SK-N-SH (cell line): Measurements from ENCODE around the gene LRRC57. TPM values are rescaled to one million over a fixed set of nuclear protein-coding genes. Genes with fewer than 3 reads are reported as not detected.

Experiments
- CTCF ChIA-PET: fragments of 300-600, 350-600 bp; formaldehyde crosslinking; extraction: SDS; loops from one replicate; lab custom pipeline; 2021; lab: Yijun Ruan, JAX
- POLR2A ChIA-PET: fragments of 350-600 bp; sonication (Branson Sonifier 250); formaldehyde crosslinking; extraction: SDS; loops from one replicate; lab custom pipeline; 2020; ENCODE audit warnings: antibody characterized with exemption, inconsistent platforms; lab: Yijun Ruan, JAX
- DNase-seq: peaks from one replicate; pipeline ENCODE4 v3.0.0; 2012
- H2AFZ ChIP-seq: fragments of 200-600 bp; sonication (generic); 2 replicates; pipeline ENCODE4 v1.8.1; 2016; ENCODE audit warnings: antibody characterized with exemption, mild to moderate bottlenecking, low read depth
- H3F3A ChIP-seq: fragments of 200-600 bp; sonication (generic); replicated peaks from 2 replicates; pipeline ENCODE3; 2016; ENCODE audit warnings: antibody characterized with exemption, mild to moderate bottlenecking; ENCODE audit not compliant: insufficient read depth
- H3K27ac ChIP-seq, 2 experiments: fragments of 200-500 bp in 1 of 2; fragments of 200-600 bp in 1 of 2; sonication (Bioruptor generic) in 1 of 2; sonication (generic), shearing (Covaris generic) in 1 of 2; 2 replicates each; pipeline versions ENCODE4 v1.5.1 to v1.6.1; 2014 to 2016; ENCODE audit warnings: low read depth in 2 of 2, inconsistent platforms in 1 of 2, low read length in 1 of 2, mild to moderate bottlenecking in 1 of 2, mixed read lengths in 1 of 2
- H3K27me3 ChIP-seq: fragments of 200-600 bp; sonication (generic), shearing (Covaris generic); 2 replicates; pipeline ENCODE4 v1.6.1; 2016; ENCODE audit warnings: mixed run types; ENCODE audit not compliant: insufficient read depth
- H3K36me3 ChIP-seq, 2 experiments: fragments of 200-500 bp in 1 of 2; fragments of 200-600 bp in 1 of 2; sonication (Bioruptor generic) in 1 of 2; sonication (generic) in 1 of 2; replicated peaks in 1 of 2; 2 replicates each; pipeline versions ENCODE3 to v1.5.1; 2014 to 2016; ENCODE audit warnings: low read length in 1 of 2, mild to moderate bottlenecking in 1 of 2; ENCODE audit not compliant: insufficient read depth in 2 of 2, control insufficient read depth in 1 of 2
- H3K4me1 ChIP-seq, 2 experiments: fragments of 200-500 bp in 1 of 2; fragments of 200-600 bp in 1 of 2; sonication (Bioruptor generic) in 1 of 2; sonication (generic), shearing (Covaris generic) in 1 of 2; 2 replicates each; pipeline versions ENCODE4 v1.5.1 to v1.6.1; 2014 to 2016; ENCODE audit warnings: low read depth in 1 of 2, low read length in 1 of 2, mixed run types in 1 of 2; ENCODE audit not compliant: insufficient read depth in 2 of 2, control insufficient read depth in 1 of 2
- H3K4me2 ChIP-seq: fragments of 200-600 bp; sonication (generic), shearing (Covaris generic); 2 replicates; pipeline ENCODE4 v1.6.1; 2017; ENCODE audit warnings: mixed run types
- H3K4me3 ChIP-seq, 2 experiments: fragments of 200-500 bp in 1 of 2; fragments of 200-600 bp in 1 of 2; sonication (Bioruptor generic) in 1 of 2; sonication (generic), shearing (Covaris generic) in 1 of 2; 2 replicates each; pipeline versions ENCODE4 v1.5.1 to v1.8.1; 2014 to 2016; ENCODE audit warnings: low read depth in 2 of 2, inconsistent platforms in 1 of 2, low read length in 1 of 2, mild to moderate bottlenecking in 1 of 2, mixed read lengths in 1 of 2, moderate library complexity in 1 of 2
- H3K79me2 ChIP-seq: fragments of 200-600 bp; sonication (generic); 2 replicates; pipeline ENCODE4 v1.8.1; 2017; ENCODE audit warnings: mild to moderate bottlenecking; ENCODE audit not compliant: insufficient read depth
- H3K9ac ChIP-seq: fragments of 200-600 bp; sonication (generic); 2 replicates; pipeline ENCODE4 v1.6.1; 2017; ENCODE audit warnings: mixed run types
- H3K9me2 ChIP-seq: fragments of 200-600 bp; sonication (generic); 2 replicates; pipeline ENCODE4 v1.6.1; 2017; ENCODE audit warnings: mixed run types
- H3K9me3 ChIP-seq: fragments of 200-600 bp; sonication (generic); 2 replicates; pipeline ENCODE4 v1.6.1; 2017; ENCODE audit warnings: mixed run types, mild to moderate bottlenecking, moderate library complexity
- H4K20me1 ChIP-seq: fragments of 200-600 bp; sonication (generic); 2 replicates; pipeline ENCODE4 v1.6.1; 2017; ENCODE audit warnings: mild to moderate bottlenecking, mixed run types; ENCODE audit not compliant: insufficient read depth
- CHD2 ChIP-seq: fragments of 150-350 bp; IDR thresholded peaks from 2 replicates; pipeline ENCODE4 v1.6.1; 2018; ENCODE audit warnings: low read length; ENCODE audit not compliant: partially characterized antibody
- ELF1 ChIP-seq: IDR thresholded peaks from 2 replicates; pipeline ENCODE4 v1.4.0; 2012
- EZH2phosphoT487 ChIP-seq: fragments of 200-600 bp; sonication (generic); IDR thresholded peaks from 2 replicates; pipeline ENCODE4 v1.6.1; 2017; ENCODE audit warnings: low read depth, mixed run types, mild to moderate bottlenecking, antibody characterized with exemption, moderate library complexity, borderline replicate concordance
- FOXM1 ChIP-seq: IDR thresholded peaks from 2 replicates; pipeline ENCODE4 v1.4.0; 2012; ENCODE audit warnings: low read depth, mild to moderate bottlenecking
- GATA2 ChIP-seq: sonication (generic); formaldehyde crosslinking; IDR thresholded peaks from 2 replicates; pipeline ENCODE4 v1.5.0; 2020; ENCODE audit warnings: mild to moderate bottlenecking, missing genetic modification reagents
- JUND ChIP-seq: IDR thresholded peaks from 2 replicates; pipeline ENCODE4 v1.4.0; 2012
- MEF2A ChIP-seq: IDR thresholded peaks from 2 replicates; pipeline ENCODE4 v1.4.0; 2012; ENCODE audit warnings: low read depth, borderline replicate concordance
- MXI1 ChIP-seq: IDR thresholded peaks from 2 replicates; pipeline ENCODE4 v1.6.1; 2012; ENCODE audit warnings: mild to moderate bottlenecking, low read depth, low read length, improper control_type of control experiment
- NRF1 ChIP-seq: IDR thresholded peaks from 2 replicates; pipeline ENCODE4 v1.6.1; 2012; ENCODE audit warnings: low read depth, mild to moderate bottlenecking, low read length
- POLR2AphosphoS5 ChIP-seq: IDR thresholded peaks from 2 replicates; pipeline ENCODE4 v1.6.1; 2012; ENCODE audit warnings: low read depth, low read length
- RAD21 ChIP-seq: IDR thresholded peaks from 2 replicates; pipeline ENCODE4 v1.6.1; 2012; ENCODE audit warnings: mild to moderate bottlenecking, low read length
- RFX5 ChIP-seq: IDR thresholded peaks from 2 replicates; pipeline ENCODE4 v1.6.1; 2012; ENCODE audit warnings: mild to moderate bottlenecking, improper control_type of control experiment, low read length
- SIN3A ChIP-seq: IDR thresholded peaks from 2 replicates; pipeline ENCODE4 v1.6.1; 2012; ENCODE audit warnings: low read depth, mild to moderate bottlenecking, low read length, moderate library complexity, borderline replicate concordance
- TAF1 ChIP-seq: IDR thresholded peaks from 2 replicates; pipeline ENCODE4 v1.6.1; 2012; ENCODE audit warnings: low read depth, mild to moderate bottlenecking, low read length, moderate library complexity, borderline replicate concordance
- YY1 ChIP-seq: IDR thresholded peaks from 2 replicates; pipeline ENCODE4 v1.4.0; 2012; ENCODE audit warnings: low read depth, mild to moderate bottlenecking
- WGBS: methylation state at CpG from one replicate; pipeline ENCODE4 v1.1.6; 2017; ENCODE audit warnings: low lambda C conversion rate; 5-methylcytosine and 5-hydroxymethylcytosine counted together
- polyA plus RNA-seq, 3 experiments: library from polyadenylated mRNA; depleted of rRNA; stranded (reverse); fragments of >200 nt; gene quantifications; 2 replicates each; pipeline ENCODE4 v1.2.3, GENCODE V29; 2012
- TF ChIP-seq, protein P1 (sequence below): IDR thresholded peaks from 2 replicates; pipeline ENCODE4; 2012
- TF ChIP-seq, protein P2 (sequence below): IDR thresholded peaks from 2 replicates; pipeline ENCODE4 v1.4.0; 2012; ENCODE audit warnings: low read depth, borderline replicate concordance
- TF ChIP-seq, protein P3 (sequence below): IDR thresholded peaks from 2 replicates; pipeline ENCODE4 v1.4.0; 2012; ENCODE audit warnings: low read depth
- TF ChIP-seq, protein P4 (sequence below): IDR thresholded peaks from 2 replicates; pipeline ENCODE4 v1.6.1; 2012; ENCODE audit warnings: mild to moderate bottlenecking, low read depth, low read length, moderate library complexity
- TF ChIP-seq, protein P5 (sequence below): fragments of 150-350 bp; IDR thresholded peaks from 2 replicates; pipeline ENCODE4 v1.6.1; 2016; ENCODE audit warnings: mild to moderate bottlenecking, low read depth, low read length
- TF ChIP-seq, protein P6 (sequence below): fragments of 150-350 bp; IDR thresholded peaks from 2 replicates; pipeline ENCODE4 v1.6.1; 2017; ENCODE audit warnings: antibody characterized with exemption, low read length, low read depth, borderline replicate concordance

The LRRC57 gene
- polyA plus RNA-seq, 1 of the 3 experiments (the other 2 are of a cell fraction), result 6.4 TPM

DNA sequence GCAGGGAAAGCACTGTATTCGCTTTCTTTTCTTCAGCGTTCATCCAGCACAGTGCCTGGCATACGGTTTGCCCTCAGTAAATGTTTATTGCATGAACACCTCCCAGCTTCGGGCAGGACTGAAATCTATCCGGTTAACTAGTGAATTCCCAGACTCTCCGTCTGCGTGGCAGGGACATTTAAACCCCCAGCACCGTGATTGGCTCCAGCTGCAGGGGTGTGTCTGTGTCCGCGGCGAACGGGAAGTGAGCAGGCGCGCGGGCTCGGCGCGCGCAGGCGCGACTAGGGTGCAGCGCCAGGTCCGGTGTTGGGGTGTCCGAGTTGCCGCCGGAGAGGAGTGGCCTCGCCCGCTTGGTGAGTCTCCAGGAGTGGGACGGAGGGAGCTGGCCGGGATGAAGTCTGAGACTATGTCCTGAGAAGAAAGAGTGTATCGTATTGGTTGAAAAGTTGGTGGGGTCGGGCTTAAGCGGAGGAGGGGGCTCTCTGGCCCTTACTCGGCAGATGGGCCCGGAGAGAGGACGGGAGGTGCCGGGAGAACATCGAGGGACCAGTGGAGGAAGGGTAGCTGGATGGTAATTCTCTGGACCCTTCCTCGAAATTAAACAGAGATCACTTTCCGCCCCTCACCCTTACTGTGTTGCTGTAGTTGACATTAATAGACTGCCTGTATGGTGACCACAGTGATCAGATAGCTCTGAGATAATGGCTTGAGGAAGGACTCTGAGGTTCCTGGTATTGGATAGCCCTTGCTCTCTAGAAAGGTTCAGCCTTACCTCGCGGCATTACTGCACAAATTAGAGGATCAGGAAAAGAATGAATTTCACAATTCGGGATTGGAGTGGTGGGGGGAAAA, 53.0 kb downstream of the LRRC57 start, which contains the start of gene SNAP23:
SNAP23 (plus strand) TSS at position 274 of the 852 bp plus-strand sequence. CDS start 16,213 bp downstream, outside the sequence.
- Histone ChIP-seq H3K36me3 (peaks cover 0 to 3% of the 10 kb centered on the region in 2 experiments), H3K4me2 (peak within 1 kb of the TSS; percentile 86), H3K4me1 (peaks cover 8 to 23% of the 10 kb centered on the region in 2 experiments), H2AFZ (peak within 1 kb of the TSS; percentile 74), H3K27ac (peak within 1 kb of the TSS; percentile 90 to 99), H3K4me3 (peak within 1 kb of the TSS; percentile 73), H3K9me2 (no peaks in the 10 kb centered on the region), H3K9ac (peak within 1 kb of the TSS; percentile 86), H3K79me2 (peaks cover 53% of the 10 kb centered on the region), H3K27me3 (no peaks in the 10 kb centered on the region), H3F3A (peaks cover 50% of the 10 kb centered on the region), H4K20me1 (peaks cover 4% of the 10 kb centered on the region; the same call in 1 of the 2 replicates), H3K9me3 (no peaks in the 10 kb centered on the region)
- WGBS, result 2% methylated on average over 31 of the region's 43 CpGs
- DNase-seq, result peak; percentile 95
- TF ChIP-seq, protein P1, sequence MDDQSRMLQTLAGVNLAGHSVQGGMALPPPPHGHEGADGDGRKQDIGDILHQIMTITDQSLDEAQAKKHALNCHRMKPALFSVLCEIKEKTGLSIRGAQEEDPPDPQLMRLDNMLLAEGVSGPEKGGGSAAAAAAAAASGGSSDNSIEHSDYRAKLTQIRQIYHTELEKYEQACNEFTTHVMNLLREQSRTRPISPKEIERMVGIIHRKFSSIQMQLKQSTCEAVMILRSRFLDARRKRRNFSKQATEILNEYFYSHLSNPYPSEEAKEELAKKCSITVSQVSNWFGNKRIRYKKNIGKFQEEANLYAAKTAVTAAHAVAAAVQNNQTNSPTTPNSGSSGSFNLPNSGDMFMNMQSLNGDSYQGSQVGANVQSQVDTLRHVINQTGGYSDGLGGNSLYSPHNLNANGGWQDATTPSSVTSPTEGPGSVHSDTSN, result no peak
- TF ChIP-seq, protein P2, sequence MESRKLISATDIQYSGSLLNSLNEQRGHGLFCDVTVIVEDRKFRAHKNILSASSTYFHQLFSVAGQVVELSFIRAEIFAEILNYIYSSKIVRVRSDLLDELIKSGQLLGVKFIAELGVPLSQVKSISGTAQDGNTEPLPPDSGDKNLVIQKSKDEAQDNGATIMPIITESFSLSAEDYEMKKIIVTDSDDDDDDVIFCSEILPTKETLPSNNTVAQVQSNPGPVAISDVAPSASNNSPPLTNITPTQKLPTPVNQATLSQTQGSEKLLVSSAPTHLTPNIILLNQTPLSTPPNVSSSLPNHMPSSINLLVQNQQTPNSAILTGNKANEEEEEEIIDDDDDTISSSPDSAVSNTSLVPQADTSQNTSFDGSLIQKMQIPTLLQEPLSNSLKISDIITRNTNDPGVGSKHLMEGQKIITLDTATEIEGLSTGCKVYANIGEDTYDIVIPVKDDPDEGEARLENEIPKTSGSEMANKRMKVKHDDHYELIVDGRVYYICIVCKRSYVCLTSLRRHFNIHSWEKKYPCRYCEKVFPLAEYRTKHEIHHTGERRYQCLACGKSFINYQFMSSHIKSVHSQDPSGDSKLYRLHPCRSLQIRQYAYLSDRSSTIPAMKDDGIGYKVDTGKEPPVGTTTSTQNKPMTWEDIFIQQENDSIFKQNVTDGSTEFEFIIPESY, result no peak; the same call in 1 of the 2 replicates
- TF ChIP-seq RFX5 (peak; percentile 53; the same call in 1 of the 2 replicates), RAD21 (no peak), FOXM1 (no peak), CHD2 (peak; percentile 75), MXI1 (peak; percentile 94), POLR2AphosphoS5 (peak; percentile 86), EZH2phosphoT487 (no peak), GATA2 (peak; percentile 22; the same call in 1 of the 2 replicates), NRF1 (peak; percentile 96), SIN3A (peak; percentile 89; the same call in 1 of the 2 replicates), YY1 (no peak), ELF1 (peak; percentile 52), JUND (no peak), MEF2A (no peak), TAF1 (peak; percentile 65)
- TF ChIP-seq, protein P3, sequence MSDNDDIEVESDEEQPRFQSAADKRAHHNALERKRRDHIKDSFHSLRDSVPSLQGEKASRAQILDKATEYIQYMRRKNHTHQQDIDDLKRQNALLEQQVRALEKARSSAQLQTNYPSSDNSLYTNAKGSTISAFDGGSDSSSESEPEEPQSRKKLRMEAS, result peak; percentile 71
- TF ChIP-seq, protein P4, sequence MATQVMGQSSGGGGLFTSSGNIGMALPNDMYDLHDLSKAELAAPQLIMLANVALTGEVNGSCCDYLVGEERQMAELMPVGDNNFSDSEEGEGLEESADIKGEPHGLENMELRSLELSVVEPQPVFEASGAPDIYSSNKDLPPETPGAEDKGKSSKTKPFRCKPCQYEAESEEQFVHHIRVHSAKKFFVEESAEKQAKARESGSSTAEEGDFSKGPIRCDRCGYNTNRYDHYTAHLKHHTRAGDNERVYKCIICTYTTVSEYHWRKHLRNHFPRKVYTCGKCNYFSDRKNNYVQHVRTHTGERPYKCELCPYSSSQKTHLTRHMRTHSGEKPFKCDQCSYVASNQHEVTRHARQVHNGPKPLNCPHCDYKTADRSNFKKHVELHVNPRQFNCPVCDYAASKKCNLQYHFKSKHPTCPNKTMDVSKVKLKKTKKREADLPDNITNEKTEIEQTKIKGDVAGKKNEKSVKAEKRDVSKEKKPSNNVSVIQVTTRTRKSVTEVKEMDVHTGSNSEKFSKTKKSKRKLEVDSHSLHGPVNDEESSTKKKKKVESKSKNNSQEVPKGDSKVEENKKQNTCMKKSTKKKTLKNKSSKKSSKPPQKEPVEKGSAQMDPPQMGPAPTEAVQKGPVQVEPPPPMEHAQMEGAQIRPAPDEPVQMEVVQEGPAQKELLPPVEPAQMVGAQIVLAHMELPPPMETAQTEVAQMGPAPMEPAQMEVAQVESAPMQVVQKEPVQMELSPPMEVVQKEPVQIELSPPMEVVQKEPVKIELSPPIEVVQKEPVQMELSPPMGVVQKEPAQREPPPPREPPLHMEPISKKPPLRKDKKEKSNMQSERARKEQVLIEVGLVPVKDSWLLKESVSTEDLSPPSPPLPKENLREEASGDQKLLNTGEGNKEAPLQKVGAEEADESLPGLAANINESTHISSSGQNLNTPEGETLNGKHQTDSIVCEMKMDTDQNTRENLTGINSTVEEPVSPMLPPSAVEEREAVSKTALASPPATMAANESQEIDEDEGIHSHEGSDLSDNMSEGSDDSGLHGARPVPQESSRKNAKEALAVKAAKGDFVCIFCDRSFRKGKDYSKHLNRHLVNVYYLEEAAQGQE, result peak; percentile 20; the same call in 1 of the 2 replicates
- TF ChIP-seq, protein P5, sequence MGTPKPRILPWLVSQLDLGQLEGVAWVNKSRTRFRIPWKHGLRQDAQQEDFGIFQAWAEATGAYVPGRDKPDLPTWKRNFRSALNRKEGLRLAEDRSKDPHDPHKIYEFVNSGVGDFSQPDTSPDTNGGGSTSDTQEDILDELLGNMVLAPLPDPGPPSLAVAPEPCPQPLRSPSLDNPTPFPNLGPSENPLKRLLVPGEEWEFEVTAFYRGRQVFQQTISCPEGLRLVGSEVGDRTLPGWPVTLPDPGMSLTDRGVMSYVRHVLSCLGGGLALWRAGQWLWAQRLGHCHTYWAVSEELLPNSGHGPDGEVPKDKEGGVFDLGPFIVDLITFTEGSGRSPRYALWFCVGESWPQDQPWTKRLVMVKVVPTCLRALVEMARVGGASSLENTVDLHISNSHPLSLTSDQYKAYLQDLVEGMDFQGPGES, result peak; percentile 27; the same call in 1 of the 2 replicates
- TF ChIP-seq, protein P6, sequence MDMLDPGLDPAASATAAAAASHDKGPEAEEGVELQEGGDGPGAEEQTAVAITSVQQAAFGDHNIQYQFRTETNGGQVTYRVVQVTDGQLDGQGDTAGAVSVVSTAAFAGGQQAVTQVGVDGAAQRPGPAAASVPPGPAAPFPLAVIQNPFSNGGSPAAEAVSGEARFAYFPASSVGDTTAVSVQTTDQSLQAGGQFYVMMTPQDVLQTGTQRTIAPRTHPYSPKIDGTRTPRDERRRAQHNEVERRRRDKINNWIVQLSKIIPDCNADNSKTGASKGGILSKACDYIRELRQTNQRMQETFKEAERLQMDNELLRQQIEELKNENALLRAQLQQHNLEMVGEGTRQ, result no peak
- ChIA-PET CTCF (interaction anchor here (0.9 to 1.4 kb wide), 3 partner anchors 9 to 156 kb away, joined by 3 read pairs; no protein-coding TSS in a partner anchor), POLR2A (interaction anchor here (0.7 to 1.5 kb wide), 4 partner anchors 12 to 220 kb away, joined by 3 to 6 read pairs (median 5); partner anchors contain the start of genes HAUS2, LRRC57 and STARD9)
